NOMO-1 treated with DMSO at 0.1 percent for 48 hours (cell line): Measurements from ENCODE around the gene FARP2.
"Not testable (repeated sequence)": the region's sequence is repeated elsewhere in the genome, so short reads cannot be mapped to it uniquely, and the experiment has no call there.

Source experiments
- DNase-seq: peaks from one replicate; lab custom pipeline; 2025; ENCODE audit not compliant: unreplicated experiment; lab: John Stamatoyannopoulos, UW

The FARP2 gene

GRCh38 chr2:241519669-241520068 is 163.6 kb downstream of the FARP2 start:
- no peak for DNase-seq

- DNase-seq: no peak
These were observed 166.4 kb downstream of the FARP2 start for GRCh38 chr2:241522477-241522876.

DNA sequence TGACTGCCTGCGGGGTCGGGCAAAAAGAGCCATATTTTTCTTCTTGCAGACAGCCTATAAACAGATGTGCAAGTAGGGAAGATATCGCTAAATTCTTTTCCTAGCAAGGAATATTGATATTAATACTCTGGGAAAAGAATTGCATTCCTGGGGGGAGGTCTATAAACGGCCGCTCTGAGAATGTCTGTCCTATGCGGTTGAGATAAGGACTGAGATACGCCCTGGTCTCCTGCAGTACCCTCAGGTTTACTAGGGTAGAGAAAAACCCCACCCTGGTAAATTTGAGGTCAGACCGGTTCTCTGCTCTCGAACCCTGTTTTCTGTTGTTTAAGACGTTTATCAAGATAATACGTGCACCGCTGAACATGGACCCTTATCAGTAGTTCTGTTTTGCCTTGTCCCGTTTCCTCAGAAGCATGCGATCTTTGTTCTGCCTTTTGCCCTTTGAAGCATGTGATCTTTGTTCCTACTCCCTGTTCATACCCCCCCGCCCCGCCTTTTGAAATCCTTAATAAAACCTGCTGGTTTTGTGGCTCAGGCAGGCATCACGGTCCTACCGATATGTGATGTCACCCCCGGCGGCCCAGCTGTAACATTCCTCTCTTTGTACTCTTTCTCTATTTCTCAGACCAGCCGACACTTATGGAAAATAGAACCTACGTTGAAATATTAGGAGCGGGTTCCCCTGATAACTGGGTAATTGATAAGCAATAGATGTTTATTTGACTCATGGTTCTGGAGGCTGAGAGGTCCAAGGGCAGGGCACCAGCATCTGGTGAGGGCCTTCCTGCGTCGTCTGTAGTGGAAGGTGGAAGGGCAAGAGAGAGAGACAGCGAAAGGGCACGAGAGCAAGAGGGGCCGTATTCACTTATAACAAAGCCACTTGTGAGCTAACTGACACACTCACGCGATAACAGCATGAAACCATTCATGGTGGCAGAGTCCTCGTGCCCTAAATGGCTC is 170.0 kb downstream of the FARP2 start:
- DNase-seq: not testable (repeated sequence)

DNA sequence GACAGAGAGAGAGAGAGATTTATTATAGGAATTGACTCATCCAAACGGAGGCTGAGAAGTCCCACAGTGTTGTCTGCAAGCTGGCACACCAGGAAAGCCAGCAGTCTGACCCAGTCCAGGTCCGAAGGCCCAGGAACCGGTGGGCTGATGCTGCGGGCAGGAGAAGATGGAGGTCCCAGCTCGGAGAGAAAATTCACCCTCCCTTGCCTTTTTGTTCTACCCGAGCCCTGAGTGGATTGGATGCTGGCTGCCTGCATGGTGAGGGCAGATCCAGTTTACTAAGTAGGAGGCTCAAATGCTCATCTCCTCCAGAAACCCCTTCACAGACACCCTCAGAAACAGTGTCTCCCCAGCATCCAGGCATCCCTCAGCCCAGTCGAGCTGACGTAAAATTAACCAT is 174.5 kb downstream of the FARP2 start:
- DNase-seq: no peak

DNA sequence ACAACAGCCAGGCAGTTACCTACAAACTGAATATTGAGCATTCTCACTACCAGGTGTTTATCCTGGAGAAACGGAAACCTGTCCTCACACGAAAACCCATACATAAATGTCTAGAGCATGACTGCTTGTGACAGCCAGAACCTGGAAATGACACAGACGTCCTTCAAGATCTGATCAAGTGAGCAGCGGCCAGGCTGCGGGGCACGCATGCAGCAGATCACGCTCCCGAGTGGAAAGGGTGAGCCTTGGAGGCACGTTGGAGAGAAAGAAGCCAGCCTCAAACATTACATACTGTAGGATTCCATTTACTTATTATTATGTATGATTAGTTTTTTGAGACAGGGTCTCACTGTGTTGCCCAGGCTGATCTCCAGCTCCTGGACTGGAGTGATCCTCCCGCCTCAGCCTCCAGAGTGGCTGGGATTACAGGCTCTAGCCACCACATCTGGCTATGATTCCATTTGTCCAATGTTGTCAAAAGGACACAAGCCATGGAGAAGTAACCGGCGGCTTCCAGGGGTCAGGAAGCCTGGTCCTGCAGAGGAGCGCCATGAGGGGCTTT is 175.2 kb downstream of the FARP2 start:
- no peak for DNase-seq

GRCh38 chr2:241532168-241532567 is 176.1 kb downstream of the FARP2 start:
- DNase-seq: no peak

DNA sequence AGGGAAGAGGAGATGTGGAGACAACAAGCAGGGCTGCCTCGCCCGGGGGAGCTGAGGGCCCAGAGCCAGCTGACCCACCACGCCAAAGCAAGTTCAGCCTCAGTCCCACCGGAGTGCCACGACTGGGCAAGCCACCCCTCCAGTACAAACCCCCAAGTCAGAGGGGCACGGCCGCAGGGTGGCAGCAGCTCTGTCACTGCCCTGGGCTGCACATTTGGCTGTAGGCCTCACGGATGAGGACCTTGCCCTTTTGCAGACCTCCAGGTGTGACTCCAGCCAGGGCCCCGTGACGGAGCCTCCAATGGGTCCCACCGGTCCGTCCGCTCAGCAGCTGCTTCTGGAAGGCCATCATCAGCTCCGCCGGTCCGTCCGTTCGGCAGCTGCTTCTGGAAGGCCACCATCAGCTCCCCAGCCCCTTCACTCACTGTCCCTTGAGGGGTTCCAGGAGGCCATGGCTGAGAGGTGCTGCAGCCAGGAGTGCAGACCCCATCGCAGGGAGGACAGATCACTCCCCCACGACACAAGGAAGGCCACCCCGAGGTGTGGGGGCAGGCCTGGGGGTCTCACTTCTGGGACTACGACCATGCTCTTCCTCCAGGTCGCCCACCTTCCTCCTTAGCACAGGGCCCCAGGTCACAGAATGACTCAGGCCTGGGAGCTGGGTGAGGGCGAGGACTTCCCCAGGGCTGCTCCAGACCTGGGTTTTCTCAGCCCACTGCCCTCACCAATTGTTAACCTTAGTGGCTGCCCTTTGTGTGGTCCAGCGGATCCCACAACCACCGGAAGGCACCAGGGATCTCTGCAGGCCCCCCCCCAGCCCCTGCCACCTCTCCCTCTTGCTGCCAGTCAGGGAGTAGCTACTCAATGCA is 176.9 kb downstream of the FARP2 start:
- no peak for DNase-seq

- no peak for DNase-seq
These were observed 178.2 kb downstream of the FARP2 start for GRCh38 chr2:241534293-241534692.

DNA sequence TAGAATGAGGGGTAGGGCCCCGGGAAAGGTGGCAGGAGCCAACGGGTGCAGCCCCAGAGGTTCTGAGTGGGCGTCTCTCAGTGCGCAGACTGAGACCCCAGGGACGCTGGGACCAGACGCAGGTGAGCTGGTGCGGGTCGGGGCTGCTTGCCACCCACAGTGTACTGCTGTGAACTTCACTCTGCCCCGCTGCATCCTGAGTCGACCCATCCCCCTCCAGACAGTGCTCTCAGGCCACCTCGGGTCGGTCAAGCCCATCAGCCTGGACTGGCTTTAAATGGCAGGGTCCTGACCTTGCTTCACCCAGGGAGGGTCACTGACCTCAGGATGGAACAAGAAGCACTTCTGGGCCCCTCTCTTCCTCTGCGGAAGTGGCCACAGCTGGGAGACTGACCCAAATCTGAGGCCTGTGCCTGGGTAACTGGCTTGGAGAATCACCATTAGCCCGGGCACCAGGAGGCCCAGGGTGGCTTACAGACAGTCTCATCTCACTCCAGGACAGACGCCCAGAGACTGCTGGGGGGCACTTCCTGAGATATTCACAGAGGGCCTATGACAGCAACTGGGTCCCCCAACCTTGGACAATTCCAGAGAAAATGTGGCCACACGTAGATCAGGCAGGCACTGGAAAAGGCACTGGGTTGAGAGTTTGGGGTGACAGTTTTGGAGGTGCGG is 178.8 kb downstream of the FARP2 start:
- no peak for DNase-seq

- no peak for DNase-seq
These were observed 180.0 kb downstream of the FARP2 start for GRCh38 chr2:241535871-241536655.

DNA sequence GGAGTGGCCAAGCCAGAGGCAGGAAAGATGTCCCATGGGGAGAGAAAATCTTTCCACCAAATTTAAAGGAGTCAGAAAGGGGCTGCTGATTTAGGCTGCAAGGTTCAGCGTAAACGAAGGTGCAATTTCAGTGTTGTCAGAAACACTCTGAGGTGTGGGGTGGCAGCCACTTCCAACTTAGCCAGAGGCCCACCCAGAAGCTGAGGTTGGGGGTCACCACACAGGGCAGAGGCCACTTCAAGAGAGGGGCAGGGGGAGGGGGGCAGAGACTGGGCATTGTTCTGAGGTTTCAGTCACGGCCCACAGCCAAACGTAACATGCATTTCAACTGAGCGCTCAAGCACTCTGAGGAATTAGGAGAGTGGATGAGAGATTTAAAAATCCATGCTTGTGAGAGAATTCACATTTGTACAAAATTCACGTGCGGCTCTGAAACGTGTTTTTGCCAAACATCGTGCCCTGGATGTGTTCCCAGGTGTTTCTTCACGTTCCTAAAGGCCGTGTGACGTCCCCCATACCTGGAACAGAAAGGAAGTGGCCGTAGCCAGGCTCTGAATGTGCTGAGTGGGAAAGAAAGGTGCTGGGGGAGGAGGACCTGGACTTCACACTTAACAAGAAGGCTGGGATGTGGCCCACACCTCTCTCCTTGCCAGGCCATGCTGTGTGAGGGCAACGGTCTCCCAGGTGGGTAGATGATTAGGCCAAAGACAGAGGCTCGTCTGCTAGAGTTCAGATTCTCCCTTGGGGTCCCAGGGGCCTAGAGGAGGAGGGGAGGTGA is 182.9 kb downstream of the FARP2 start:
- no peak for DNase-seq

DNA sequence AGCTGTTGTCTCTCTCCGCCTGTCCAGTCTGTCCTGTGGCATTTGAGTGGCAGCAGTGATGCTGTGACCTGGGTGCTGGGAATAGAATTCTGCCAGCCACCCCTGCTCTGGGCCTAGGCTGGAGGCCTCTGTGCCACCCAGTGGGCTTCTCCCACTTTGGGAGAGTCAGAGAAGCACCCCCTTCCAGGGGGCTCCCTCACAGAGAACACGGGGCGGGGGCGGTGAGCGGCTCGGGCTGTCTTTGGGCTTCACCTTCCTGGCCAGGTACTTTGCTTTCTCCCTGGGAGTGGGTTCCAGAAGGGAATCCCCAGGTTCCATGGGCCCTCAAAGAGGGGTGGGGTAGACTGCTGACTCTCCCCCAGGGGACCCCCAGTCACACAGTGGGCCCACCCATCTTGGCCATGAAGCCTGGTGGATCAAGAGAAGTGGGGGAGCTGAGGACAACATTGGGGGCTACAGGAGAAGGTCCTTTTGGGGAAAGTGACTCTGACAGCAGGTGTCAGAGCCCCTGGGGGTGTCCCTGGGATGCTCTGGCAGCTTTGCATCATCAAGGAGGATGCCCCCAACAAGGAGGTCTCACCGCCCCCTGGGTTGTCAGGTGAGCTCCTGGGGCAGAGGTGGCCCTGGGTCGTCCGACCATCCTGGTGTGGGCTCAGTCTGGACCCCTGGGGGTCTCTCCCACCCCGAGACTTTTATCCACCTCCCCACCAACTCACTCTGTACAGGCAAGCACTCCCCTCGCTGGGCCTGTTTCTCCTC is 183.7 kb downstream of the FARP2 start:
- DNase-seq: no peak

DNA sequence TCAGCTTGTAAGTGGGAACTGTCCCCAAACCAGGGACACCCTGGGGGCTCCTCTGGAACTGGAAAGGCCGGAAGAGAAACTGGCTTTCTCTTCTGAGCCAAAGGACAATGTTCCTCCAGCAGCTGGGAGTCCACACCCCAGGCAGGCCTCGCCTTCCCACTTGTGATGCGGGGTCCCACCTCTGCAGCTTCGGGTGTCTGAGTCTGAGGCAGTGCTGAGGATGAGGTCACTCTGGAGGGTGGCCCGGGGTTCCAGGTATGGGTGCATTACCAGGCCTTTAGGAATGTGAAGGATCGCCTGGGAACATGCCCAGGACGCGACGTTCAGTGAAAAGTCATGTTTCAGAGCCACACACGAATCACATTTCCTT is 184.3 kb downstream of the FARP2 start:
- DNase-seq: no peak

DNA sequence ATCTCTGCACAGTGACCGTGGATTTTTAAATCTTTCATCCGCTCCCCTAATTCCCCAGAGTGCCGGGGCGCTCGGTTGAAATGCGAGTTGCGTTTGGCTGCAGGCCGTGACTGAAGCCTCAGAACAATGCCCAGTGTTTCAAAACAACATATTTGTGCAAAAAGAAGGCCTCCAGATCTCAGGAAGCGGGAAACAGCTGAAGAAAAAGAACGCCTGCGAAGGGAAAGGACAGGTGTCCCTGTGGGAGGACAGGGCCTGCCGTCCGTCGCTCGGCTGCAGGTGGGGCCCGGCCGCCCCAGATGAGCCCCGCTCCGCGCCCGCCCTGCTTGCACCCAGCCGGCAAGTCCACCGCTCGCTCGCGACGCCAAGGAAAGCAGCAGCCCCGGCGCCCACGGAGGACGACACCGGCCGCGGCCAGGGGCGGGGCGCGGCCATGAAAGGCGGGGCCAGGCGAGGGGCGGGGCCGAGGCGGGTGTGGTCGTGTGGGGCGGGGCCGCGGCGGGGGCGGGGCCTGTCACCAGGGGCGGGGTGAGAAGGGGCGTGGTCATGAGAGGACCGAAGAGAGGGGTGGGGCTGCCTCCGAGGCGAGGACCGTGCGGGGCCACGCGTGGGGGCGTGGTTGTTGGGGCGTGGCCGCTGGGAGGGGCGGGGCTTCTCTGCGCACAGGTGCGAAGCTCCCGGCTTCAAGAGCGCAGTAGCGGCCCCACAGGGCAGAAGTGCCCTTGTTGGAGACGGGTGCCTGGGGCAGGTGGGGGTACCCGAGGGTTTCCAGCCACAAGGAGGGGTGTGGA is 184.9 kb downstream of the FARP2 start:
- DNase-seq: peak; percentile 43

- no peak for DNase-seq
These were observed 185.6 kb downstream of the FARP2 start for GRCh38 chr2:241541564-241542277.

DNA sequence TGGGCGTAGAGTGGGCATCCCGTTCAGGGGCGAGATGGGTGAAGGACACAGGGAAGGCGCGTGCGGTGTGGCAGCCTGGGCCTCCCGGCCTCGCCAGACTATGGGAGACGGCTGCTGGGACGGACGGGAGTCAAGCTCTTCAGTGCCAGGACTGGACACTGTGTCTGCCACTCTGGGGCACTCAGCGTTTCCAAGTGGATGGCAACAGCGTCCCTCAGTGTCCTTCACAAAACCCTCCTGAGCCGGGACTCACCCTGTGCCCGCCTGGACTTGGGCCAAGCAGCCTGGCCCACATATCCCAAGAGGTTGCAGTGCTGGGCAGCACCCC is 186.2 kb downstream of the FARP2 start:
- DNase-seq: no peak
